AG04450 (cell line): Measurements from ENCODE around the gene TGFBR3. TPM values are rescaled to one million over a fixed set of nuclear protein-coding genes. Genes with fewer than 3 reads are reported as not detected.
A peak's percentile ranks its signal among the peaks of the same experiment; 100 is the strongest.
"Not testable (repeated sequence)": the region's sequence is repeated elsewhere in the genome, so short reads cannot be mapped to it uniquely, and the experiment has no call there.

Experiments
- CTCF ChIA-PET: fragments of 300-600, 350-600 bp; formaldehyde crosslinking; extraction: SDS; loops from one replicate; lab custom pipeline; 2022; ENCODE audit warnings: antibody characterized with exemption, inconsistent platforms; lab: Charles Lee
- POLR2A ChIA-PET: fragments of 350-600 bp; formaldehyde crosslinking; extraction: SDS; loops from one replicate; lab custom pipeline; 2021; ENCODE audit warnings: antibody characterized with exemption, inconsistent platforms; lab: Yijun Ruan, JAX
- DNase-seq: peaks from one replicate; pipeline ENCODE4 v3.0.0-alpha.2; 2011; ENCODE audit warnings: low read depth, low spot score
- H3K27ac ChIP-seq: one replicate; pipeline ENCODE4 v1.5.1; 2012; ENCODE audit warnings: low read depth, low read length, control low read depth
- H3K27me3 ChIP-seq: one replicate; pipeline ENCODE4 v1.6.0; 2012; ENCODE audit warnings: low read length; ENCODE audit not compliant: control insufficient read depth, insufficient read depth
- H3K4me3 ChIP-seq: 2 replicates; pipeline ENCODE4 v1.5.1; 2011; ENCODE audit warnings: mild to moderate bottlenecking, low read depth, low read length, control low read depth
- H3K9me3 ChIP-seq: 2 replicates; pipeline ENCODE4 v1.5.1; 2012; ENCODE audit warnings: low read length; ENCODE audit not compliant: control insufficient read depth, insufficient read depth
- CTCF ChIP-seq: IDR thresholded peaks from 2 replicates; pipeline ENCODE4 v1.5.1; 2011; ENCODE audit warnings: low read depth, low read length, control low read depth, inconsistent platforms
- polyA plus RNA-seq: library from polyadenylated mRNA; depleted of rRNA; stranded (reverse); fragments of >200 nt; gene quantifications from 2 replicates; pipeline ENCODE4 v1.2.3, GENCODE V29; 2011

The TGFBR3 gene
- polyA plus RNA-seq, 1 experiment, result 36.5 TPM

GRCh38 chr1:91674107-91674506 lies 211.8 kb downstream of the TGFBR3 start:
- ChIA-PET POLR2A (interaction anchor here (0.7 kb wide), 1 partner anchor 119 kb away, joined by 3 read pairs; no protein-coding TSS in a partner anchor), CTCF (no interaction called here)
- H3K9me3 ChIP-seq, result peaks cover 3% of the 10 kb centered on the region; the same call in 1 of the 2 replicates
- no peak for DNase-seq
- H3K27me3 ChIP-seq, result no peaks in the 10 kb centered on the region
- no peak overlapping the region for H3K4me3 ChIP-seq
- H3K27ac ChIP-seq, result no peak overlapping the region
- TF ChIP-seq CTCF, result no peak

GRCh38 chr1:91673613-91674012 lies 212.3 kb downstream of the TGFBR3 start:
- ChIA-PET POLR2A (interaction anchor here (0.7 kb wide), 1 partner anchor 118 kb away, joined by 3 read pairs; no protein-coding TSS in a partner anchor), CTCF (no interaction called here)
- H3K9me3 ChIP-seq, result peaks cover 3% of the 10 kb centered on the region; the same call in 1 of the 2 replicates
- H3K4me3 ChIP-seq, result no peak overlapping the region
- H3K27me3 ChIP-seq, result no peaks in the 10 kb centered on the region
- no peak for TF ChIP-seq CTCF
- DNase-seq, result no peak
- no peak overlapping the region for H3K27ac ChIP-seq

- H3K27ac ChIP-seq, result peak overlapping the region; percentile 21
- H3K27me3 ChIP-seq, result no peaks in the 10 kb centered on the region
- DNase-seq, result no peak
- CTCF ChIA-PET, result no interaction called here
- H3K4me3 ChIP-seq, result no peak overlapping the region
- POLR2A ChIA-PET, result no interaction called here
- peaks cover 3% of the 10 kb centered on the region; the same call in 1 of the 2 replicates for H3K9me3 ChIP-seq
- TF ChIP-seq CTCF, result no peak
These were observed 213.3 kb downstream of the TGFBR3 start for GRCh38 chr1:91672601-91673161.

- Histone ChIP-seq H3K9me3 (peaks cover 3% of the 10 kb centered on the region; the same call in 1 of the 2 replicates), H3K27ac (no peak overlapping the region), H3K4me3 (no peak overlapping the region), H3K27me3 (no peaks in the 10 kb centered on the region)
- DNase-seq, result no peak
- ChIA-PET POLR2A (no interaction called here), CTCF (no interaction called here)
- TF ChIP-seq CTCF, result no peak
These were observed 215.2 kb downstream of the TGFBR3 start for GRCh38 chr1:91670781-91671180.

GRCh38 chr1:91669584-91670350 lies 216.2 kb downstream of the TGFBR3 start:
- H3K4me3 ChIP-seq, result no peak overlapping the region
- no peak for DNase-seq
- no peak overlapping the region for H3K27ac ChIP-seq
- no peaks in the 10 kb centered on the region for H3K27me3 ChIP-seq
- TF ChIP-seq CTCF, result no peak
- H3K9me3 ChIP-seq, result peaks cover 3% of the 10 kb centered on the region; the same call in 1 of the 2 replicates
- ChIA-PET POLR2A (no interaction called here), CTCF (no interaction called here)

GRCh38 chr1:91666651-91667050 lies 219.3 kb downstream of the TGFBR3 start:
- H3K27me3 ChIP-seq, H3K27ac ChIP-seq, H3K9me3 ChIP-seq, POLR2A ChIA-PET, DNase-seq, H3K4me3 ChIP-seq: not testable (repeated sequence)
- CTCF ChIA-PET, result interaction anchor here (0.9 kb wide), 1 partner anchor 383 kb away, joined by 10 read pairs; no protein-coding TSS in a partner anchor
